HG02938 (cell line): ENCODE results near the gene SRPK3.
"Not testable (repeated sequence)": the region's sequence is repeated elsewhere in the genome, so short reads cannot be mapped to it uniquely, and the experiment has no call there.

Experiments
- ATAC-seq: cut with Tn5 transposase; IDR thresholded peaks from one replicate; pipeline ENCODE4 v1.9.1; 2021; ENCODE audit warnings: mild to moderate bottlenecking, moderate library complexity; ENCODE audit not compliant: unreplicated experiment

The SRPK3 gene

DNA sequence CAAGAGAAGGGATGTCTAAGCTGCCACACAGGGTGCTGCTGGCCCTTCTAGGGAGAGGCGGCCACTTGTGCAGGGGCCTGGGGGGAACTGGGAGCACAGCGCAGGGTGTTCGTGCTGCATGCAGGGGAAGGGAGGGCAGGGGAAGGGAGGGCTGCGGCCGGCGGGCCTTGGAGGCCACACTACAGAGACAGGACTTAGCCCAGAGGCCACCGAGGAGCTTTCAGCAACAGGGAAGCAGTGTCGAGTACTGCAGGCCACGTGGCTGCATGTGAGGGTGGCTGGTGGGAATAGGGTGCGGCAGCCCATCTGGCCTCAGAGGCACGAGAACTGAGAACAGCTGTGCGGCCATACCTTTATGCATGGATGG lies 35.8 kb upstream of the SRPK3 start:
- ATAC-seq: not testable (repeated sequence)

- ATAC-seq: no peak
Observed at GRCh38 chrX:153746359-153746758, 34.5 kb upstream of the SRPK3 start.

DNA sequence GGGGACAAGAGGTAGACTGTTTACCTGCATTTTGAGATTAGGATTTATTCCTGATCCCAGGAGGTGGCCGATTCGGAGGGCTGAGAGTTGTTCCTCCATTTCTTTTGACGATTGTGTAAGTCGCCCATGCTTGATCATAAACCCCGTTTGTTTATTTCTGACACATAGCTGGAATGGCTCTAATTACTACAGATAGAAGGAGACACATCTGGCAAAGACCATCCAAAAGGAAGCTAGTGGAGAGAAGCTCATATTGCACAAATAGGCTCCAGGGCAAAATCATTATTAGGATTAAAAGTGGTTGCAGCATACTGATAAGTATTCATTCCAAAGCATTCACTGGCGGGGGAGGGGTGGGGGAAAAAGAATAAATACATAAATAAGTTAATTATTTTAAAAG lies 33.9 kb upstream of the SRPK3 start:
- not testable (repeated sequence) for ATAC-seq

- ATAC-seq: not testable (repeated sequence)
Observed at GRCh38 chrX:153749017-153749416, 31.8 kb upstream of the SRPK3 start.

GRCh38 chrX:153750127-153750774 lies 30.6 kb upstream of the SRPK3 start:
- no peak for ATAC-seq

- no peak for ATAC-seq
Observed at GRCh38 chrX:153755136-153755535, 25.7 kb upstream of the SRPK3 start.

- no peak for ATAC-seq
Observed at GRCh38 chrX:153761863-153762262, 19.0 kb upstream of the SRPK3 start.

- ATAC-seq: no peak
Observed at GRCh38 chrX:153762626-153763173, 18.1 kb upstream of the SRPK3 start.

GRCh38 chrX:153763298-153763932 lies 17.4 kb upstream of the SRPK3 start:
- ATAC-seq: no peak

DNA sequence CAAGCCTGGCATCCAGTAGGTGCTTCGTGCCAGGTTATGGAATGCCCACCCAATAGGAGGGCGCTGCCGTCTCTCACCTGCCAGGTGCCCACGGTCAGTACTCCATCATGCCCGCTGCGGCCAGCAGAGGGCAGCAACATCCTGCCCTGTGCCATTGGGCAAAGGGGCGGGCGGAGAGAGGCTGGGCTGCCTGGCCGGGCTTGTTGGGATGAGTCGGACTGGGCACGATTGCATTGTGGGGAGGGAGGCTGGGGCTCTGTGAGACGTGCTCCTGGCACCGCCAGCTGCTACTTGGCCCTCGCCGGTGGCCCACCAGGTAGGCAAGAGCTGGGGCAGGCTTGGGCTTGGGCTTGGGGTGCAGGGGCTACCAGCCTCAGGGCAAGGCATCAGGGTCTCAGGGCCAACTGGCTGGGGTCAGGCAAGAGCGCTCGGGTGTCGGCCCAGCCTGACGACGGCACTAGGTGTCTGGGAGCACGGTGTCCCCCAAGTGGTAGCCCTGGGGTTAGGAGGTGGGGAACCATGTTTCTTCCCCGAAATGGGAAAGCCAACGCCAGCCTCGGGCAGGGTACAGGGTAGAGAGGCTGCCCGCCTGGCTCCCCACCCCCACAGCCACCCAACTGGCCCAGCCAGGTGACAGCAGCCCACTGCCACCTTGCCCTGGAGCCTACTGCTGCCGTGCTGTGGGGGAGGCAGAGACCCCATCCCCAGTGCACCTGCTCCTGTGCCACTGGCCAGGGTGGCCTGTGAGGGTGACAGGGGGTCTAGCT lies 16.7 kb upstream of the SRPK3 start, which contains the start of gene PLXNB3:
Gene PLXNB3 (plus strand): TSS at position 261 of the 767 bp plus-strand sequence. CDS start 1,287 bp downstream, outside the sequence.
- no peak for ATAC-seq

DNA sequence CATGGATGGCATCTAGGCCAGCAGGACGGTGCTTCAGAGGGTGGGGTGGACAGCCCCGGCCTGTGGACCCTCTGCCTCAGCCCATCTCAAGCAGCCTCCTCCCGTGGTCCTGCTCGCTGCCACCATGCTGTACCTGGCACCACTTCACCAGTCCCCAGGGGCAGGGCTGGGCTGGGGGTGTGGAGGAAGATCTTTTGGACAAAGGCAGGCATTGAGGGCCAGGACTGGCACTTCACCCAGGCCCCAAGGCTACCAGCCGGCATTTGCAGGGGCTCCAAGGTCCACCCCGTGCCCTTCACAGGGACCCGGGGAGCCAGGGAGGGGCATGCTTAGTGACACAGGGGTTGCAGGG lies 16.1 kb upstream of the SRPK3 start:
- no peak for ATAC-seq

GRCh38 chrX:153765138-153766079 lies 15.4 kb upstream of the SRPK3 start:
- no peak for ATAC-seq

DNA sequence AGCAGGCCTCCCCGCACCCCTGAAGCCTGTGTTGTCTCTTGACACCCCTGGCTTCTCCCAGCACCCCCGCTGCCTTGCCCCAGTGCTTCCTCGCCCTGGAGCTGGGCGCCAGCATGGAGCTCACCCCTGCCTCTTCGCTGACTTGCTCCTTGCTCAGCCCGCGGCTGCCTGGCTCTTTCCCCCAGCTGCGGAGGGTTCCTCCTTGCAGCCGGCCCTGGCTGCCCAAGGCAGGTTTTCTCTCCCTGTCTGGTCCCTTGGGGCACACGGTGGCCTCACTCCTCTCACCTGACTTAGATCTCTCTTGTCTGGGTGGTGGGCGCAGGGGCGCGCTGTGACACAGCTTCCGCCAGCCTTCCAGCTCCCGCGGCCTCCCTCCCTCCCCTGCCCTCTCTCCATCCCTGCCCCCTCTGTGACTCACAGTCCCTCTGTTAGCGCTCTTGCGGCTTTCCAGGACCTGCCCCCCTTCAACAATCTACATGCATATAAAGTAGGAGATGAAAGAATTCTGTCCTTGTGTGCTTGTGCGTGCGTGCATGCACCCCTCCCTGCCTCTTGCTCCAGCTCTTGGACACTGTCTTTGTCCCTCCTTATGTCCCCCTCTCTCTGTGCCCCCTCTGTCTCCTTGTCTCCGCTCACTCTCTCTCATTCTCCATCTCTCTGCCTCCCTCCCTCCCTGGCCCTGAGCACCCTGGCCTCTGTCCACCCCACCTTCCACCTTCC lies 14.6 kb upstream of the SRPK3 start:
- ATAC-seq: no peak

- ATAC-seq: no peak
Observed at GRCh38 chrX:153766871-153767673, 13.8 kb upstream of the SRPK3 start.

DNA sequence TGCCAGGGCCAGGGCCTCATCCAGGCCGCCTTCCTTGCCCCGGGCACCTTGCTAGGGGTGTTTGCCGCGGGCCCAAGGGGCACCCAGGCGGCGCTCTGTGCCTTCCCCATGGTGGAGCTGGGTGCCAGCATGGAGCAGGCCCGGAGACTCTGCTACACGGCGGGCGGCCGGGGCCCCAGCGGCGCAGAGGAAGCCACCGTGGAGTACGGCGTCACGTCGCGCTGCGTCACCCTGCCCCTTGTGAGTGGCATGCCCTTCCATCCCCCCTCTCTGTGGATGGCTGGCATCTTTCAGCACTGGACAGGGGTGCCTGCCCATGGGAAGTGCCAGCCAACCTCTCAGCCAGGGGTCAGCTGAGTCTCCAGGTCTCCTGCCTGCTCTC lies 13.2 kb upstream of the SRPK3 start:
- no peak for ATAC-seq

DNA sequence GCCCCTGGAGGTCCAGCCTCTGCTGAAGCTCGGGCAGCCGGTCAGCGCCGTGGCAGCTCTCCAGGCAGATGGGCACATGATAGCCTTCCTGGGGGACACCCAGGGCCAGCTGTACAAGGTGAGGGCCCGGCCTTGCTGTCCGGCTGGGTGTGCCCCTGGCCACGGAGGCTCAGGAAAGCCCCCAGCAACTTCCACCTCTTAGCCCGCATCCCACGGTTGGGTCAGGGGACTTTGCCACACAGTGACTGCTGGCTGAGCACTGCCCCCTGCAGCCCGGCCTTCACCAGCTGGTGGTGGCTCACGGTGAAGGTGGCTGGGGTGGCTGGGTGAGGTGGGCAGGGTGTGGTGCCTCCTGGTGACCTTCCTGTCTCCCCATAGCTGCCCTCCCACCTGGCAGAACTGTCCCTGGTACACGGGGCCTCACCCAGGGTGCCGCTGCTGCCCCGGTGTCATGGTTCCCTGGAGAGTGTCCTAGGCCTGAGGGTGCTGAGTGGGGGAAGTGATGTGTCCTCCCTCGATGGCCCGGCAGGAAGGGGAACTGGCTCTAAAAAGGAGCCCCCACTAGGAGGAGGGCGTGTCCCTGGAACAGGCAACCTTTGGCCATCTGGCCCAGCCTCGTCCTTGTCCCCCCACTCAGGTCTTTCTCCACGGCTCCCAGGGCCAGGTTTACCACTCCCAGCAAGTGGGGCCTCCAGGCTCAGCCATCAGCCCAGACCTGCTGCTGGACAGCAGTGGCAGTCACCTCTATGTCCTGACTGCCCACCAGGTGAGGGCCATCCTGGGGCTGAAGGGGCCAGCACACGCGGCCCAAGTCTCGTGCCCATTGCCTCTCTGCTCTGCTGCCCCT lies 12.3 kb upstream of the SRPK3 start:
- ATAC-seq: no peak

GRCh38 chrX:153769158-153769864 lies 11.5 kb upstream of the SRPK3 start:
- ATAC-seq: no peak
